Astrocyte (in vitro differentiated cells and primary cell): Measurements from ENCODE around the gene HOXB13. TPM values are rescaled to one million over a fixed set of nuclear protein-coding genes. Genes with fewer than 3 reads are reported as not detected.

Experiments
- DNase-seq: peaks from one replicate; pipeline ENCODE4 v3.0.0-alpha.2; 2010; ENCODE audit warnings: low read depth
- FAIRE-seq: peaks from 2 replicates; lab custom pipeline; 2011; peaks lifted over from hg19 to GRCh38; lab: Jason Lieb, UNC
- H2AFZ ChIP-seq: 2 replicates; pipeline ENCODE4 v1.6.0; 2012; ENCODE audit warnings: low read depth, low read length, inconsistent platforms
- H3K27ac ChIP-seq: 2 replicates; pipeline ENCODE4 v1.5.1; 2011; ENCODE audit warnings: low read depth, low read length, inconsistent platforms
- H3K27me3 ChIP-seq: 2 replicates; pipeline ENCODE4 v1.6.0; 2011; ENCODE audit warnings: low read length, inconsistent platforms; ENCODE audit not compliant: insufficient read depth
- H3K36me3 ChIP-seq: 2 replicates; pipeline ENCODE4 v1.5.1; 2011; ENCODE audit warnings: low read length, inconsistent platforms; ENCODE audit not compliant: insufficient read depth
- H3K4me1 ChIP-seq: 2 replicates; pipeline ENCODE4 v1.5.1; 2011; ENCODE audit warnings: low read length, inconsistent platforms; ENCODE audit not compliant: insufficient read depth
- H3K4me2 ChIP-seq: 2 replicates; pipeline ENCODE4 v1.6.0; 2012; ENCODE audit warnings: low read length, inconsistent platforms
- H3K4me3 ChIP-seq: 2 replicates; pipeline ENCODE4 v1.5.1; 2011; ENCODE audit warnings: low read depth, mild to moderate bottlenecking, low read length, inconsistent platforms; ENCODE audit not compliant: insufficient read depth
- H3K79me2 ChIP-seq: 2 replicates; pipeline ENCODE4 v1.6.0; 2012; ENCODE audit warnings: mild to moderate bottlenecking, low read length, inconsistent platforms; ENCODE audit not compliant: insufficient read depth
- H3K9ac ChIP-seq: 2 replicates; pipeline ENCODE4 v1.6.0; 2012; ENCODE audit warnings: mild to moderate bottlenecking, low read length, inconsistent platforms
- H3K9me3 ChIP-seq: 2 replicates; pipeline ENCODE4 v1.5.1; 2012; ENCODE audit warnings: low read depth, mild to moderate bottlenecking, low read length, inconsistent platforms; ENCODE audit not compliant: insufficient read depth
- H4K20me1 ChIP-seq: 2 replicates; pipeline ENCODE4 v1.6.0; 2012; ENCODE audit warnings: low read length, inconsistent platforms; ENCODE audit not compliant: insufficient read depth
- H3K27ac Mint-ChIP-seq: one replicate; pipeline ENCODE4 v1.8.0; 2021; ENCODE audit warnings: mild to moderate bottlenecking, mixed read lengths; ENCODE audit not compliant: unreplicated experiment
- H3K27me3 Mint-ChIP-seq: one replicate; pipeline ENCODE4 v1.8.0; 2021; ENCODE audit warnings: low read depth, mixed read lengths; ENCODE audit not compliant: unreplicated experiment
- H3K36me3 Mint-ChIP-seq: one replicate; pipeline ENCODE4 v1.8.0; 2021; ENCODE audit warnings: low read depth, mixed read lengths; ENCODE audit not compliant: unreplicated experiment
- H3K4me1 Mint-ChIP-seq: one replicate; pipeline ENCODE4 v1.8.0; 2021; ENCODE audit warnings: low read depth, mixed read lengths; ENCODE audit not compliant: unreplicated experiment
- H3K4me3 Mint-ChIP-seq: one replicate; pipeline ENCODE4 v1.8.0; 2021; ENCODE audit warnings: mild to moderate bottlenecking, moderate library complexity, mixed read lengths; ENCODE audit not compliant: unreplicated experiment
- H3K9me3 Mint-ChIP-seq: one replicate; pipeline ENCODE4 v1.8.0; 2021; ENCODE audit warnings: mild to moderate bottlenecking, mixed read lengths; ENCODE audit not compliant: unreplicated experiment
- CTCF ChIP-seq: IDR thresholded peaks from 2 replicates; pipeline ENCODE4 v1.5.1; 2011; ENCODE audit warnings: low read depth, mild to moderate bottlenecking, inconsistent platforms, low read length, moderate library complexity; ENCODE audit not compliant: insufficient read depth
- EZH2 ChIP-seq: IDR thresholded peaks from 2 replicates; pipeline ENCODE4 v1.6.1; 2012; ENCODE audit warnings: mild to moderate bottlenecking, low read length, inconsistent platforms; ENCODE audit not compliant: insufficient read depth
- total RNA-seq: library from RNA; stranded (reverse); gene quantifications from 2 replicates; pipeline ENCODE4 v1.2.1, GENCODE V29; 2021

The HOXB13 gene
- total RNA-seq, 1 donor from 2014 or later = not detected

GRCh38 chr17:48751172-48751571 lies 22.6 kb upstream of the HOXB13 start:
- TF ChIP-seq EZH2 (peak; percentile 3), CTCF (no peak)
- Mint-ChIP-seq H3K27ac (no peak overlapping the region), H3K9me3 (peaks cover 10% of the 10 kb centered on the region), H3K4me3 (no peak overlapping the region), H3K36me3 (peaks cover 4% of the 10 kb centered on the region), H3K4me1 (peaks cover 3% of the 10 kb centered on the region), H3K27me3 (peaks cover 93% of the 10 kb centered on the region)
- H3K9ac ChIP-seq = no peak overlapping the region
- H3K36me3 ChIP-seq = no peaks in the 10 kb centered on the region
- H3K27me3 ChIP-seq = peaks cover 100% of the 10 kb centered on the region
- no peak overlapping the region for H3K4me2 ChIP-seq
- no peak overlapping the region for H3K27ac ChIP-seq
- peaks cover 10% of the 10 kb centered on the region for H4K20me1 ChIP-seq
- no peak for FAIRE-seq
- H2AFZ ChIP-seq = no peak overlapping the region
- H3K9me3 ChIP-seq = peaks cover 8% of the 10 kb centered on the region
- DNase-seq = no peak
- no peak overlapping the region for H3K4me3 ChIP-seq
- H3K4me1 ChIP-seq = peaks cover 4% of the 10 kb centered on the region
- no peaks in the 10 kb centered on the region for H3K79me2 ChIP-seq

GRCh38 chr17:48749621-48750553 lies 21.3 kb upstream of the HOXB13 start:
- Mint-ChIP-seq H3K9me3 (peaks cover 10% of the 10 kb centered on the region), H3K36me3 (peaks cover 4% of the 10 kb centered on the region), H3K4me1 (peaks cover 3% of the 10 kb centered on the region), H3K27me3 (peaks cover 94% of the 10 kb centered on the region), H3K4me3 (no peak overlapping the region), H3K27ac (no peak overlapping the region)
- Histone ChIP-seq H3K4me2 (no peak overlapping the region), H3K36me3 (no peaks in the 10 kb centered on the region), H2AFZ (no peak overlapping the region), H3K4me1 (peaks cover 4% of the 10 kb centered on the region), H3K27ac (no peak overlapping the region), H3K27me3 (peaks cover 100% of the 10 kb centered on the region), H3K9me3 (peaks cover 8% of the 10 kb centered on the region), H3K4me3 (no peak overlapping the region), H3K9ac (no peak overlapping the region), H4K20me1 (peaks cover 10% of the 10 kb centered on the region), H3K79me2 (no peaks in the 10 kb centered on the region)
- DNase-seq (no peak), FAIRE-seq (no peak)
- TF ChIP-seq CTCF = no peak
- TF ChIP-seq EZH2 = peak; percentile 98
